DMS114 treated with DMSO at 0.1 percent for 48 hours (cell line): Measurements from ENCODE around the gene SLC35F6.

ENCODE experiments used
- DNase-seq: peaks from one replicate; lab custom pipeline; 2025; ENCODE audit not compliant: unreplicated experiment; lab: John Stamatoyannopoulos, UW

Gene SLC35F6

GRCh38 chr2:26818255-26818654, 54.2 kb downstream of the SLC35F6 start:
- DNase-seq, result no peak

- no peak for DNase-seq
These were observed 54.9 kb downstream of the SLC35F6 start for GRCh38 chr2:26818972-26819371.

GRCh38 chr2:26820932-26821331, 56.8 kb downstream of the SLC35F6 start:
- no peak for DNase-seq

GRCh38 chr2:26822877-26823276, 58.8 kb downstream of the SLC35F6 start:
- DNase-seq, result no peak
